ENCODE results near the gene MEF2A. TPM values are rescaled to one million over a fixed set of nuclear protein-coding genes. Genes with fewer than 3 reads are reported as not detected.
"Not testable (repeated sequence)": the region's sequence is repeated elsewhere in the genome, so short reads cannot be mapped to it uniquely, and the experiment has no call there.

Gene MEF2A
- total RNA-seq, 1 experiment from 2014 or later, result 30.7 TPM

DNA sequence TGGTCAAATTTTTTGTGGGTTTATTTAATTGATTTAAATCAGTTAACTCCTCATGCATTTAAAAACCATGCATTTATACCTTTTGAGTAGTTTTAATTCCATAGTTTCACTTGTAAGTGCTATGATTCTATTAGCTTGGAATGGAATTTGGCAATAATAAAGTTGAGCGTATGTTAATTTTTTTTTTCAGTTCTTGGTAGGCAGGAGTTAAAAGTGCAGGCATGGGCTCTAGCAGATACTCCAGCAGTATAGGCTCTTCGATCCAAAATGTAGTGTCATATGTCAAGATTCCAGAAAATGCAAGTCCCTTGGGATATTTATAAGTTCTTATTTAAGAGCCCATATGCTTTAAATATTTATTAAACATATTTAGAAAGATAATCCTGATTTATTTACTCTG lies 97.1 kb downstream of the MEF2A start:
- DNase-seq (ENCODE audit: low spot score) (no peak), ATAC-seq (no peak)
- Mint-ChIP-seq H3K9me3 (peaks cover 7% of the 10 kb centered on the region), H3K27ac (no peak overlapping the region), H3K4me1 (peaks cover 5% of the 10 kb centered on the region; the same call in 1 of the 2 replicates), H3K27me3 (ENCODE audit: low read depth) (no peaks in the 10 kb centered on the region), H3K4me3 (no peak overlapping the region), H3K36me3 (peaks cover 19% of the 10 kb centered on the region)
- TF ChIP-seq, protein P1, sequence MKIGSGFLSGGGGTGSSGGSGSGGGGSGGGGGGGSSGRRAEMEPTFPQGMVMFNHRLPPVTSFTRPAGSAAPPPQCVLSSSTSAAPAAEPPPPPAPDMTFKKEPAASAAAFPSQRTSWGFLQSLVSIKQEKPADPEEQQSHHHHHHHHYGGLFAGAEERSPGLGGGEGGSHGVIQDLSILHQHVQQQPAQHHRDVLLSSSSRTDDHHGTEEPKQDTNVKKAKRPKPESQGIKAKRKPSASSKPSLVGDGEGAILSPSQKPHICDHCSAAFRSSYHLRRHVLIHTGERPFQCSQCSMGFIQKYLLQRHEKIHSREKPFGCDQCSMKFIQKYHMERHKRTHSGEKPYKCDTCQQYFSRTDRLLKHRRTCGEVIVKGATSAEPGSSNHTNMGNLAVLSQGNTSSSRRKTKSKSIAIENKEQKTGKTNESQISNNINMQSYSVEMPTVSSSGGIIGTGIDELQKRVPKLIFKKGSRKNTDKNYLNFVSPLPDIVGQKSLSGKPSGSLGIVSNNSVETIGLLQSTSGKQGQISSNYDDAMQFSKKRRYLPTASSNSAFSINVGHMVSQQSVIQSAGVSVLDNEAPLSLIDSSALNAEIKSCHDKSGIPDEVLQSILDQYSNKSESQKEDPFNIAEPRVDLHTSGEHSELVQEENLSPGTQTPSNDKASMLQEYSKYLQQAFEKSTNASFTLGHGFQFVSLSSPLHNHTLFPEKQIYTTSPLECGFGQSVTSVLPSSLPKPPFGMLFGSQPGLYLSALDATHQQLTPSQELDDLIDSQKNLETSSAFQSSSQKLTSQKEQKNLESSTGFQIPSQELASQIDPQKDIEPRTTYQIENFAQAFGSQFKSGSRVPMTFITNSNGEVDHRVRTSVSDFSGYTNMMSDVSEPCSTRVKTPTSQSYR (CRISPR knock-in tag; IDR thresholded peaks at IDR 0.05), result no peak
- no peak for TF ChIP-seq TCF7 (CRISPR knock-in tag; IDR thresholded peaks at IDR 0.05; ENCODE audit: low read depth)
- TF ChIP-seq PRRX2 (CRISPR knock-in tag; IDR thresholded peaks at IDR 0.05), result no peak
- TF ChIP-seq ZNF232 (CRISPR knock-in tag; IDR thresholded peaks at IDR 0.05), result no peak
- no peak for TF ChIP-seq ZNF121 (CRISPR knock-in tag; IDR thresholded peaks at IDR 0.05)
- TF ChIP-seq TEAD4 (CRISPR knock-in tag; IDR thresholded peaks at IDR 0.05), result no peak
- no peak for TF ChIP-seq ZNF396 (CRISPR knock-in tag; IDR thresholded peaks at IDR 0.05; ENCODE audit: borderline replicate concordance)
- TF ChIP-seq, protein P2, sequence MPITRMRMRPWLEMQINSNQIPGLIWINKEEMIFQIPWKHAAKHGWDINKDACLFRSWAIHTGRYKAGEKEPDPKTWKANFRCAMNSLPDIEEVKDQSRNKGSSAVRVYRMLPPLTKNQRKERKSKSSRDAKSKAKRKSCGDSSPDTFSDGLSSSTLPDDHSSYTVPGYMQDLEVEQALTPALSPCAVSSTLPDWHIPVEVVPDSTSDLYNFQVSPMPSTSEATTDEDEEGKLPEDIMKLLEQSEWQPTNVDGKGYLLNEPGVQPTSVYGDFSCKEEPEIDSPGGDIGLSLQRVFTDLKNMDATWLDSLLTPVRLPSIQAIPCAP (CRISPR knock-in tag; IDR thresholded peaks at IDR 0.05), result no peak
- TF ChIP-seq, protein P3, sequence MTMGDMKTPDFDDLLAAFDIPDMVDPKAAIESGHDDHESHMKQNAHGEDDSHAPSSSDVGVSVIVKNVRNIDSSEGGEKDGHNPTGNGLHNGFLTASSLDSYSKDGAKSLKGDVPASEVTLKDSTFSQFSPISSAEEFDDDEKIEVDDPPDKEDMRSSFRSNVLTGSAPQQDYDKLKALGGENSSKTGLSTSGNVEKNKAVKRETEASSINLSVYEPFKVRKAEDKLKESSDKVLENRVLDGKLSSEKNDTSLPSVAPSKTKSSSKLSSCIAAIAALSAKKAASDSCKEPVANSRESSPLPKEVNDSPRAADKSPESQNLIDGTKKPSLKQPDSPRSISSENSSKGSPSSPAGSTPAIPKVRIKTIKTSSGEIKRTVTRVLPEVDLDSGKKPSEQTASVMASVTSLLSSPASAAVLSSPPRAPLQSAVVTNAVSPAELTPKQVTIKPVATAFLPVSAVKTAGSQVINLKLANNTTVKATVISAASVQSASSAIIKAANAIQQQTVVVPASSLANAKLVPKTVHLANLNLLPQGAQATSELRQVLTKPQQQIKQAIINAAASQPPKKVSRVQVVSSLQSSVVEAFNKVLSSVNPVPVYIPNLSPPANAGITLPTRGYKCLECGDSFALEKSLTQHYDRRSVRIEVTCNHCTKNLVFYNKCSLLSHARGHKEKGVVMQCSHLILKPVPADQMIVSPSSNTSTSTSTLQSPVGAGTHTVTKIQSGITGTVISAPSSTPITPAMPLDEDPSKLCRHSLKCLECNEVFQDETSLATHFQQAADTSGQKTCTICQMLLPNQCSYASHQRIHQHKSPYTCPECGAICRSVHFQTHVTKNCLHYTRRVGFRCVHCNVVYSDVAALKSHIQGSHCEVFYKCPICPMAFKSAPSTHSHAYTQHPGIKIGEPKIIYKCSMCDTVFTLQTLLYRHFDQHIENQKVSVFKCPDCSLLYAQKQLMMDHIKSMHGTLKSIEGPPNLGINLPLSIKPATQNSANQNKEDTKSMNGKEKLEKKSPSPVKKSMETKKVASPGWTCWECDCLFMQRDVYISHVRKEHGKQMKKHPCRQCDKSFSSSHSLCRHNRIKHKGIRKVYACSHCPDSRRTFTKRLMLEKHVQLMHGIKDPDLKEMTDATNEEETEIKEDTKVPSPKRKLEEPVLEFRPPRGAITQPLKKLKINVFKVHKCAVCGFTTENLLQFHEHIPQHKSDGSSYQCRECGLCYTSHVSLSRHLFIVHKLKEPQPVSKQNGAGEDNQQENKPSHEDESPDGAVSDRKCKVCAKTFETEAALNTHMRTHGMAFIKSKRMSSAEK (CRISPR knock-in tag; IDR thresholded peaks at IDR 0.05; ENCODE audit: borderline replicate concordance), result no peak
- no peak for TF ChIP-seq NR3C1 (CRISPR knock-in tag; conservative IDR thresholded peaks at IDR 0.05; ENCODE audit: low read depth)
- TF ChIP-seq, protein P4, sequence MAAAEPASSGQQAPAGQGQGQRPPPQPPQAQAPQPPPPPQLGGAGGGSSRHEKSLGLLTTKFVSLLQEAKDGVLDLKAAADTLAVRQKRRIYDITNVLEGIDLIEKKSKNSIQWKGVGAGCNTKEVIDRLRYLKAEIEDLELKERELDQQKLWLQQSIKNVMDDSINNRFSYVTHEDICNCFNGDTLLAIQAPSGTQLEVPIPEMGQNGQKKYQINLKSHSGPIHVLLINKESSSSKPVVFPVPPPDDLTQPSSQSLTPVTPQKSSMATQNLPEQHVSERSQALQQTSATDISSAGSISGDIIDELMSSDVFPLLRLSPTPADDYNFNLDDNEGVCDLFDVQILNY (CRISPR knock-in tag; IDR thresholded peaks at IDR 0.05), result no peak
- no peak for TF ChIP-seq GRHL2 (CRISPR knock-in tag; IDR thresholded peaks at IDR 0.05; ENCODE audit: insufficient replicate concordance, severe bottlenecking)
- TF ChIP-seq, protein P5, sequence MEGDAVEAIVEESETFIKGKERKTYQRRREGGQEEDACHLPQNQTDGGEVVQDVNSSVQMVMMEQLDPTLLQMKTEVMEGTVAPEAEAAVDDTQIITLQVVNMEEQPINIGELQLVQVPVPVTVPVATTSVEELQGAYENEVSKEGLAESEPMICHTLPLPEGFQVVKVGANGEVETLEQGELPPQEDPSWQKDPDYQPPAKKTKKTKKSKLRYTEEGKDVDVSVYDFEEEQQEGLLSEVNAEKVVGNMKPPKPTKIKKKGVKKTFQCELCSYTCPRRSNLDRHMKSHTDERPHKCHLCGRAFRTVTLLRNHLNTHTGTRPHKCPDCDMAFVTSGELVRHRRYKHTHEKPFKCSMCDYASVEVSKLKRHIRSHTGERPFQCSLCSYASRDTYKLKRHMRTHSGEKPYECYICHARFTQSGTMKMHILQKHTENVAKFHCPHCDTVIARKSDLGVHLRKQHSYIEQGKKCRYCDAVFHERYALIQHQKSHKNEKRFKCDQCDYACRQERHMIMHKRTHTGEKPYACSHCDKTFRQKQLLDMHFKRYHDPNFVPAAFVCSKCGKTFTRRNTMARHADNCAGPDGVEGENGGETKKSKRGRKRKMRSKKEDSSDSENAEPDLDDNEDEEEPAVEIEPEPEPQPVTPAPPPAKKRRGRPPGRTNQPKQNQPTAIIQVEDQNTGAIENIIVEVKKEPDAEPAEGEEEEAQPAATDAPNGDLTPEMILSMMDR (IDR thresholded peaks at IDR 0.05), result no peak
- no peak for TF ChIP-seq FOXP1 (CRISPR knock-in tag; IDR thresholded peaks at IDR 0.05; ENCODE audit: borderline replicate concordance)
- TF ChIP-seq, protein P6, sequence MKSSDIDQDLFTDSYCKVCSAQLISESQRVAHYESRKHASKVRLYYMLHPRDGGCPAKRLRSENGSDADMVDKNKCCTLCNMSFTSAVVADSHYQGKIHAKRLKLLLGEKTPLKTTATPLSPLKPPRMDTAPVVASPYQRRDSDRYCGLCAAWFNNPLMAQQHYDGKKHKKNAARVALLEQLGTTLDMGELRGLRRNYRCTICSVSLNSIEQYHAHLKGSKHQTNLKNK (CRISPR knock-in tag; IDR thresholded peaks at IDR 0.05), result no peak
- CTCF ChIA-PET, result interaction anchor here (0.8 kb wide), 1 partner anchor 42 kb away, joined by 3 read pairs; no protein-coding TSS in a partner anchor
- POLR2A ChIA-PET, result no interaction called here

DNA sequence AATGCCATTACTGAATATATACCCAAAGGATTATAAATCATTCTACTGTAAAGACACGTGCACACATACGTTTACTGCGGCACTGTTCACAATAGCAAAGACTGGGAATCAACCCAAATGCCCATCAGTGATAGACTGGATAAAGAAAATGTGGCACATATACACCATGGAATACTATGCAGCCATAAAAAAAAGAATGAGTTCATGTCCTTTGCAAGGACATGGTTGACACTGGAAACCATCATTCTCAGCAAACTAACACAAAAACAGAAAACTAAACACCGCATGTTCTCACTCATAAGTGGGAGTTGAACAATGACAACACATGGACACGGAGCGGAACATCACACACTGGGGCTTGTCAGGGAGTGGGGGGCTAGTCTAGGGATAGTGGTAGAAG lies 100.3 kb downstream of the MEF2A start:
- H3K27ac Mint-ChIP-seq, result not testable (repeated sequence)

More for the DNA sequence above, 100.3 kb downstream of the MEF2A start:
- H3K4me1 Mint-ChIP-seq; POLR2A ChIA-PET; ATAC-seq; H3K27me3 Mint-ChIP-seq (ENCODE audit: low read depth); H3K4me3 Mint-ChIP-seq; H3K9me3 Mint-ChIP-seq; DNase-seq (ENCODE audit: low spot score); CTCF ChIA-PET: not testable (repeated sequence)
- peaks cover 20% of the 10 kb centered on the region for H3K36me3 Mint-ChIP-seq
